Calu3 (cell line): Measurements from ENCODE around the gene PIEZO1. TPM values are rescaled to one million over a fixed set of nuclear protein-coding genes. Genes with fewer than 3 reads are reported as not detected.

Experiments
- BruUV-seq: library from RNA; stranded (reverse); fragments of 400-500 nt; replicated peaks from 2 replicates; lab custom pipeline; 2021; lab: Mats Ljungman, UMichigan
- CTCF ChIA-PET: fragments of 300-600 bp; sonication (Branson Sonifier 250); formaldehyde crosslinking; loops from one replicate; lab custom pipeline; 2022; ENCODE audit warnings: antibody characterized with exemption; lab: Charles Lee
- DNase-seq: peaks from one replicate; pipeline ENCODE4 v3.0.0; 2022
- H3K27ac Mint-ChIP-seq: one replicate; pipeline ENCODE4 v1.8.0; 2022; ENCODE audit warnings: mixed read lengths; ENCODE audit not compliant: unreplicated experiment
- H3K27me3 Mint-ChIP-seq: one replicate; pipeline ENCODE4 v1.8.0; 2022; ENCODE audit warnings: mixed read lengths; ENCODE audit not compliant: unreplicated experiment
- H3K36me3 Mint-ChIP-seq: one replicate; pipeline ENCODE4 v1.8.0; 2022; ENCODE audit warnings: mild to moderate bottlenecking, moderate library complexity, mixed read lengths; ENCODE audit not compliant: insufficient read depth, unreplicated experiment
- H3K4me1 Mint-ChIP-seq: one replicate; pipeline ENCODE4 v1.8.0; 2022; ENCODE audit warnings: mild to moderate bottlenecking, low read depth, mixed read lengths; ENCODE audit not compliant: unreplicated experiment
- H3K4me3 Mint-ChIP-seq: one replicate; pipeline ENCODE4 v1.8.0; 2022; ENCODE audit warnings: mild to moderate bottlenecking, low read depth, moderate library complexity, mixed read lengths; ENCODE audit not compliant: unreplicated experiment
- H3K9me3 Mint-ChIP-seq: one replicate; pipeline ENCODE4 v1.8.0; 2022; ENCODE audit warnings: low read depth, mixed read lengths; ENCODE audit not compliant: unreplicated experiment
- intact Hi-C: fragments of 100-400 bp; cut with micrococcal nuclease; formaldehyde crosslinking; loops from one replicate; pipeline ENCODE4 v1.10.0; 2022; ENCODE audit not compliant: unreplicated experiment
- total RNA-seq: library from RNA; stranded (reverse); gene quantifications from 2 replicates; pipeline ENCODE4 v1.2.3, GENCODE V29; 2022
- TF ChIP-seq, protein P1 (sequence below): fragments of 200-600 bp; IDR thresholded peaks from one replicate; pipeline ENCODE4 v1.8.0; 2022; ENCODE audit warnings: antibody characterized with exemption; ENCODE audit not compliant: unreplicated experiment

Gene PIEZO1
- total RNA-seq, 1 experiment from 2014 or later, result 199 TPM

- CTCF ChIA-PET, result no interaction called here
- intact Hi-C loops, result no loop called here
- TF ChIP-seq, protein P1, sequence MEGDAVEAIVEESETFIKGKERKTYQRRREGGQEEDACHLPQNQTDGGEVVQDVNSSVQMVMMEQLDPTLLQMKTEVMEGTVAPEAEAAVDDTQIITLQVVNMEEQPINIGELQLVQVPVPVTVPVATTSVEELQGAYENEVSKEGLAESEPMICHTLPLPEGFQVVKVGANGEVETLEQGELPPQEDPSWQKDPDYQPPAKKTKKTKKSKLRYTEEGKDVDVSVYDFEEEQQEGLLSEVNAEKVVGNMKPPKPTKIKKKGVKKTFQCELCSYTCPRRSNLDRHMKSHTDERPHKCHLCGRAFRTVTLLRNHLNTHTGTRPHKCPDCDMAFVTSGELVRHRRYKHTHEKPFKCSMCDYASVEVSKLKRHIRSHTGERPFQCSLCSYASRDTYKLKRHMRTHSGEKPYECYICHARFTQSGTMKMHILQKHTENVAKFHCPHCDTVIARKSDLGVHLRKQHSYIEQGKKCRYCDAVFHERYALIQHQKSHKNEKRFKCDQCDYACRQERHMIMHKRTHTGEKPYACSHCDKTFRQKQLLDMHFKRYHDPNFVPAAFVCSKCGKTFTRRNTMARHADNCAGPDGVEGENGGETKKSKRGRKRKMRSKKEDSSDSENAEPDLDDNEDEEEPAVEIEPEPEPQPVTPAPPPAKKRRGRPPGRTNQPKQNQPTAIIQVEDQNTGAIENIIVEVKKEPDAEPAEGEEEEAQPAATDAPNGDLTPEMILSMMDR, result no peak
- no peak for DNase-seq
- peaks cover 6% of the 10 kb centered on the region for H3K4me1 Mint-ChIP-seq
- BruUV-seq, result no TSS peak
- H3K4me3 Mint-ChIP-seq, result no peak overlapping the region
- H3K27me3 Mint-ChIP-seq, result no peaks in the 10 kb centered on the region
- H3K27ac Mint-ChIP-seq, result no peak overlapping the region
- H3K36me3 Mint-ChIP-seq, result peaks cover 74% of the 10 kb centered on the region
- H3K9me3 Mint-ChIP-seq, result no peaks in the 10 kb centered on the region
These were observed 58.6 kb downstream of the PIEZO1 start for GRCh38 chr16:88726408-88726749.

- TF ChIP-seq, protein P1, result no peak
- CTCF ChIA-PET, result no interaction called here
- H3K4me3 Mint-ChIP-seq, result no peak overlapping the region
- no peaks in the 10 kb centered on the region for H3K9me3 Mint-ChIP-seq
- intact Hi-C loops, result no loop called here
- no peak overlapping the region for H3K27ac Mint-ChIP-seq
- no TSS peak for BruUV-seq
- no peaks in the 10 kb centered on the region for H3K27me3 Mint-ChIP-seq
- peaks cover 75% of the 10 kb centered on the region for H3K36me3 Mint-ChIP-seq
- no peak for DNase-seq
- H3K4me1 Mint-ChIP-seq, result no peaks in the 10 kb centered on the region
These were observed 59.2 kb downstream of the PIEZO1 start for GRCh38 chr16:88725609-88726407.

DNA sequence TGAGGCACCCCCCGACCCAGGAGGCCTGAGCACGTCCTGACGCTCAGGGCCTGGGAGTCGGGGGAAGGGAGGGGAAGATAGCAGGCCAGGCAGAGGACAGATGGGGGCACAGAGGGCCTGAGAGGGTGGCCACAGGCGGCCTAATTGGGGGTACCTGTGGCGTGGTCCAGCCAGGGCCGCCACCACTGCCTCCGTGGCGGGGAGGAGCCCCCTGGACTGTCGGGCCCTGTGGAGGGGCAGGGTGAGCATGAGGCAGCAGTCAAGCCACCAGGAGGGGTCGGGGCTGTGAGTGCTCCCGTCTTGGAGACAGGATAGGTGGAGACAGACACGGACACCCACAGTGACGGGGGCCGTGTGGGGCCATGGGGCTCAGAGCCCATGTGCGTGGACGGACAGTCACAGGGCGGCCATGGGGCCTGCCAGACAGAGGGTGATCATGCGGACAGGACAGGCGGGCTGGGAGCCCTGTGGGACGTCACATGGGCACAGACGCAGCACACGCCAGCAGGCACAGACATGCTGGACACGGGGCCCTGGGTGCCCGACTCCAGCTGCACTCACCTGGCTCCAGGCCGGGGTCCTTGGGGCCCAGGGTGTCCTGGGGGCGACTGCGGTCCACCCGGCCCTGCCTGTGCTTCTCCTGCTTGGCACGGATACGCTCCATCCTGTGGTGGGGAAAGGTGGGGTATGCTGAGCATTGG, 60.0 kb downstream of the PIEZO1 start:
- intact Hi-C loops, result no loop called here
- Mint-ChIP-seq H3K9me3 (no peaks in the 10 kb centered on the region), H3K4me1 (no peaks in the 10 kb centered on the region), H3K27ac (no peak overlapping the region), H3K4me3 (no peak overlapping the region), H3K36me3 (peaks cover 73% of the 10 kb centered on the region), H3K27me3 (no peaks in the 10 kb centered on the region)
- CTCF ChIA-PET, result no interaction called here
- no TSS peak for BruUV-seq
- no peak for DNase-seq
- TF ChIP-seq, protein P1, result no peak

DNA sequence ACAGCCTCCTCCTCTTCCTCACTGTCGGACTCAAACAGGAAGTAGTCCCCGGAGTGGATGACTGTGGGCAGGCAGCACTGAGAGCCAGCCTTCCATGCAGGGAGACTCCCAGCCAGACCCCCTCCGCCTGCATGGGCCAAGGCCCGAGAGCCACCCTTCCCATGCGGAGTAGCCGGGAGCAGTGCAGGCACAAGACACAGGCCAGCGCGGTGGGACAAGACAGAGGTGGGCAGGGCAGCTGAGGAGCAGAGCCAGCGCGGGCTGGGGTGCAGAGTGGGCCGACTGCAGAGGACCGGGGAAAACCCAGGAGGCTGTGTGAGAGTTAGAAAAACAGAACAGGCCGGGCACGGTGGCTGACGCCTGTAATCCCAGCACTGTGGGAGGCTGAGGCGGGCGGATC, 61.1 kb downstream of the PIEZO1 start:
- intact Hi-C loops, result no loop called here
- TF ChIP-seq, protein P1, result no peak
- CTCF ChIA-PET, result no interaction called here
- no peak overlapping the region for H3K4me3 Mint-ChIP-seq
- no peaks in the 10 kb centered on the region for H3K9me3 Mint-ChIP-seq
- BruUV-seq, result no TSS peak
- H3K27me3 Mint-ChIP-seq, result no peaks in the 10 kb centered on the region
- no peak overlapping the region for H3K27ac Mint-ChIP-seq
- H3K36me3 Mint-ChIP-seq, result peaks cover 79% of the 10 kb centered on the region
- H3K4me1 Mint-ChIP-seq, result no peaks in the 10 kb centered on the region
- no peak for DNase-seq
